CD14-positive monocyte (primary cell): ENCODE data around the gene GRHPR. TPM values are rescaled to one million over a fixed set of nuclear protein-coding genes. Genes with fewer than 3 reads are reported as not detected.
"Not testable (repeated sequence)": the region's sequence is repeated elsewhere in the genome, so short reads cannot be mapped to it uniquely, and the experiment has no call there.

Experiments used
- DNase-seq, 3 donors: peaks; one replicate each; pipeline ENCODE4 v3.0.0-alpha.2; 2011 to 2022
- H2AFZ ChIP-seq: 2 replicates; pipeline ENCODE4 v1.6.0; 2012; ENCODE audit warnings: mild to moderate bottlenecking, low read depth, low read length, inconsistent platforms; ENCODE audit not compliant: insufficient read depth, poor library complexity, severe bottlenecking
- H3K27ac ChIP-seq, 2 donors: 1 replicate in 1 of 2; 2 replicates in 1 of 2; pipeline ENCODE4 v1.5.1; 2012 to 2013; ENCODE audit warnings: low read length in 2 of 2, control low read depth in 1 of 2, inconsistent platforms in 1 of 2, low read depth in 1 of 2, mild to moderate bottlenecking in 1 of 2
- H3K27me3 ChIP-seq, 2 donors: one replicate each; pipeline versions ENCODE4 v1.6.0 to v1.6.1; 2011 to 2013; ENCODE audit warnings: low read length in 2 of 2; ENCODE audit not compliant: control insufficient read depth in 2 of 2, insufficient read depth in 2 of 2
- H3K36me3 ChIP-seq, 2 donors: replicated peaks in 1 of 2; 1 replicate in 1 of 2; 2 replicates in 1 of 2; pipeline versions ENCODE4 v1.5.1 to v1.6.1; 2012 to 2013; ENCODE audit warnings: low read length in 2 of 2, control low read depth in 1 of 2, inconsistent platforms in 1 of 2, mild to moderate bottlenecking in 1 of 2; ENCODE audit not compliant: insufficient read depth in 2 of 2, control insufficient read depth in 1 of 2
- H3K4me1 ChIP-seq, 2 donors: 1 replicate in 1 of 2; 2 replicates in 1 of 2; pipeline versions ENCODE4 v1.5.1 to v1.6.1; 2012 to 2013; ENCODE audit warnings: low read length in 2 of 2, control low read depth in 1 of 2, inconsistent platforms in 1 of 2, mild to moderate bottlenecking in 1 of 2, moderate library complexity in 1 of 2; ENCODE audit not compliant: insufficient read depth in 2 of 2, control insufficient read depth in 1 of 2
- H3K4me2 ChIP-seq: replicated peaks from 2 replicates; pipeline ENCODE3; 2012; ENCODE audit warnings: low read length, moderate library complexity, mild to moderate bottlenecking; ENCODE audit not compliant: poor library complexity, severe bottlenecking; ENCODE audit errors: extremely low read depth
- H3K4me3 ChIP-seq, 3 experiments: fragments of 200-600 bp in 1 of 3; sonication (generic) in 1 of 3; replicated peaks in 1 of 3; 1 replicate in 2 of 3; 2 replicates in 1 of 3; pipeline ENCODE4 v1.5.1; 2011 to 2013; ENCODE audit warnings: low read length in 3 of 3, mild to moderate bottlenecking in 3 of 3, control low read depth in 2 of 3, low read depth in 2 of 3, inconsistent platforms in 1 of 3, moderate library complexity in 1 of 3
- H3K79me2 ChIP-seq: 2 replicates; pipeline ENCODE4 v1.6.0; 2012; ENCODE audit warnings: mild to moderate bottlenecking, control low read depth, inconsistent platforms, low read length, moderate library complexity; ENCODE audit not compliant: insufficient read depth
- H3K9ac ChIP-seq: 2 replicates; pipeline ENCODE4 v1.6.0; 2017; ENCODE audit warnings: low read length, mild to moderate bottlenecking; ENCODE audit not compliant: insufficient read depth, poor library complexity, severe bottlenecking
- H3K9me3 ChIP-seq, 2 donors: replicated peaks in 1 of 2; 1 replicate in 1 of 2; 2 replicates in 1 of 2; pipeline versions ENCODE4 v1.5.1 to v1.6.1; 2012 to 2013; ENCODE audit warnings: low read length in 2 of 2, control low read depth in 1 of 2; ENCODE audit not compliant: control insufficient read depth in 1 of 2, insufficient read depth in 1 of 2
- H4K20me1 ChIP-seq: 2 replicates; pipeline ENCODE4 v1.6.0; 2012; ENCODE audit warnings: mild to moderate bottlenecking, low read length, control low read depth, moderate library complexity; ENCODE audit not compliant: insufficient read depth
- H3K27ac Mint-ChIP-seq, 7 donors: one replicate each; pipeline ENCODE4 v1.8.0; 2020; ENCODE audit warnings: mild to moderate bottlenecking in 7 of 7, mixed read lengths in 7 of 7, moderate library complexity in 6 of 7, inconsistent platforms in 2 of 7
- H3K27me3 Mint-ChIP-seq, 3 donors: one replicate each; pipeline ENCODE4 v1.8.0; 2021 to 2022; ENCODE audit warnings: low read depth in 3 of 3, mild to moderate bottlenecking in 3 of 3, mixed read lengths in 3 of 3, moderate library complexity in 3 of 3, inconsistent platforms in 1 of 3
- H3K36me3 Mint-ChIP-seq, 2 donors: one replicate each; pipeline ENCODE4 v1.8.0; 2020; ENCODE audit warnings: mixed read lengths in 2 of 2, inconsistent platforms in 1 of 2, mild to moderate bottlenecking in 1 of 2
- H3K4me1 Mint-ChIP-seq: one replicate; pipeline ENCODE4 v1.8.0; 2020; ENCODE audit warnings: mild to moderate bottlenecking, mixed read lengths
- H3K4me3 Mint-ChIP-seq, 2 donors: one replicate each; pipeline ENCODE4 v1.8.0; 2020; ENCODE audit warnings: mild to moderate bottlenecking in 2 of 2, mixed read lengths in 2 of 2, moderate library complexity in 1 of 2
- H3K9me3 Mint-ChIP-seq, 7 donors: one replicate each; pipeline ENCODE4 v1.8.0; 2020 to 2022; ENCODE audit warnings: mixed read lengths in 7 of 7, mild to moderate bottlenecking in 6 of 7, moderate library complexity in 6 of 7, inconsistent platforms in 2 of 7
- WGBS: methylation state at CpG from one replicate; pipeline ENCODE4 v1.1.5; 2013; ENCODE audit warnings: missing lambda C conversion rate; ENCODE audit not compliant: insufficient coverage; 5-methylcytosine and 5-hydroxymethylcytosine counted together
- intact Hi-C, 2 donors: fragments of 100-400 bp; cut with micrococcal nuclease; formaldehyde crosslinking; loops; one replicate each; pipeline versions ENCODE4 v1.15.0 to v1.15.1; 2023
- polyA plus RNA-seq, 3 donors: library from polyadenylated mRNA; depleted of rRNA in 1 of 3; unstranded in 2 of 3; stranded (reverse) in 1 of 3; fragments of 300-500 nt in 2 of 3; fragments of >200 nt in 1 of 3; fragmentation: Illumina TruSeq in 2 of 3; gene quantifications; 1 replicate in 2 of 3; 2 replicates in 1 of 3; pipeline ENCODE4 v1.2.3, GENCODE V29; 2012 to 2021
- TF ChIP-seq, protein P1 (sequence below): fragments of 200-600 bp; IDR thresholded peaks from one replicate; pipeline ENCODE4 v1.8.0; 2022; ENCODE audit warnings: antibody characterized with exemption, mild to moderate bottlenecking

Gene GRHPR
- polyA plus RNA-seq, 3 donors: 73.8 to 96.6 (median 80.9) TPM

- intact Hi-C loops, H3K4me2 ChIP-seq, H3K36me3 Mint-ChIP-seq: not testable (repeated sequence)
Observed at GRCh38 chr9:37477987-37478619, 55.6 kb downstream of the GRHPR start.

DNA sequence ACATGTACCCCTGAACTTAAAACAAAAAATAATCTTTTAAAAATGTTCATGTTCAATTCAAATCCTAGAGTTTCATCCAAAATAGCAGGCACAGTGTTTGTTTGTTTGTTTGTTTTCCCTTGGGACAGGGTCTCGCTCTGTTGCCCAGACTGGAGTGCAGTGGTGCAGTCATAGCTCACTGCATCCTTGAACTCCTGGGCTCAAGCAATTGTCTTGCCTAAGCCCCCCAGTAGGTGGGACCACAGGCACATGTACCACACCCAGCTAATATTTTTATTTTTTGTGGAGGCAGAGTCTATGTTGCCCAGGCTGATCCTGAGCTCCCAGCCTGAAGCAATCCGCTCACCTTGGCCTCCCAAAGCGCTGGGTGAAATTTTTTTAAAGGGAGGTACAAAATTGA, 58.3 kb downstream of the GRHPR start:
- 100% methylated on average over 1 of the region's 3 CpGs for WGBS
- Histone ChIP-seq H2AFZ (no peak overlapping the region), H3K9me3 (peaks cover 0 to under 1% of the 10 kb centered on the region in 2 donors), H4K20me1 (no peaks in the 10 kb centered on the region), H3K27ac (no peak overlapping the region), H3K4me3 (no peak overlapping the region), H3K4me2 (no peak overlapping the region), H3K36me3 (no peaks in the 10 kb centered on the region), H3K27me3 (peaks cover 3 to 5% of the 10 kb centered on the region in 2 donors), H3K4me1 (peaks cover 6 to 8% of the 10 kb centered on the region in 2 donors), H3K9ac (no peak overlapping the region), H3K79me2 (no peaks in the 10 kb centered on the region)
- no peak overlapping the region for H3K4me3 Mint-ChIP-seq
- H3K27ac Mint-ChIP-seq: no peak overlapping the region
- peaks cover 8% of the 10 kb centered on the region for H3K4me1 Mint-ChIP-seq
- no peak for DNase-seq
- no peaks in the 10 kb centered on the region for H3K36me3 Mint-ChIP-seq
- TF ChIP-seq, protein P1, sequence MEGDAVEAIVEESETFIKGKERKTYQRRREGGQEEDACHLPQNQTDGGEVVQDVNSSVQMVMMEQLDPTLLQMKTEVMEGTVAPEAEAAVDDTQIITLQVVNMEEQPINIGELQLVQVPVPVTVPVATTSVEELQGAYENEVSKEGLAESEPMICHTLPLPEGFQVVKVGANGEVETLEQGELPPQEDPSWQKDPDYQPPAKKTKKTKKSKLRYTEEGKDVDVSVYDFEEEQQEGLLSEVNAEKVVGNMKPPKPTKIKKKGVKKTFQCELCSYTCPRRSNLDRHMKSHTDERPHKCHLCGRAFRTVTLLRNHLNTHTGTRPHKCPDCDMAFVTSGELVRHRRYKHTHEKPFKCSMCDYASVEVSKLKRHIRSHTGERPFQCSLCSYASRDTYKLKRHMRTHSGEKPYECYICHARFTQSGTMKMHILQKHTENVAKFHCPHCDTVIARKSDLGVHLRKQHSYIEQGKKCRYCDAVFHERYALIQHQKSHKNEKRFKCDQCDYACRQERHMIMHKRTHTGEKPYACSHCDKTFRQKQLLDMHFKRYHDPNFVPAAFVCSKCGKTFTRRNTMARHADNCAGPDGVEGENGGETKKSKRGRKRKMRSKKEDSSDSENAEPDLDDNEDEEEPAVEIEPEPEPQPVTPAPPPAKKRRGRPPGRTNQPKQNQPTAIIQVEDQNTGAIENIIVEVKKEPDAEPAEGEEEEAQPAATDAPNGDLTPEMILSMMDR: no peak
- intact Hi-C loops: loop anchor here (10.0 kb wide), 3 partner anchors 324 to 424 kb away; partner anchors contain the start of genes DCAF10 (in 1 of the 2), SLC25A51 (in 1 of the 2) and ZCCHC7 (in 1 of the 2)
- peaks cover 0 to 5% (median 2%) of the 10 kb centered on the region in 7 donors for H3K9me3 Mint-ChIP-seq
- peaks cover 8 to 19% (median 14%) of the 10 kb centered on the region in 3 donors for H3K27me3 Mint-ChIP-seq

More at GRCh38 chr9:37477987-37478619, 55.6 kb downstream of the GRHPR start:
- not testable (repeated sequence) for H3K9ac ChIP-seq, H4K20me1 ChIP-seq, H2AFZ ChIP-seq, H3K4me1 Mint-ChIP-seq, H3K4me3 ChIP-seq, H3K79me2 ChIP-seq, DNase-seq, H3K27ac Mint-ChIP-seq, H3K36me3 ChIP-seq, H3K4me1 ChIP-seq, H3K27ac ChIP-seq, H3K27me3 ChIP-seq
- Mint-ChIP-seq H3K27me3 (peaks cover 8 to 16% (median 14%) of the 10 kb centered on the region in 3 donors), H3K4me3 (peak overlapping the region in 1 of 2 donors; percentile 39), H3K9me3 (peaks cover 5 to 29% (median 20%) of the 10 kb centered on the region in 7 donors)
- WGBS: no CpG with 5 or more reads among the region's 5 CpGs
- peaks cover 13 to 16% of the 10 kb centered on the region in 2 donors for H3K9me3 ChIP-seq
